ENCODE data around the gene NUS1. TPM values are rescaled to one million over a fixed set of nuclear protein-coding genes. Genes with fewer than 3 reads are reported as not detected.
"Not testable (repeated sequence)": the region's sequence is repeated elsewhere in the genome, so short reads cannot be mapped to it uniquely, and the experiment has no call there.

Gene NUS1
- polyA plus RNA-seq, 1 donor = 34.1 TPM

- Histone ChIP-seq H3K27me3 (ENCODE audit: control insufficient read depth, insufficient read depth, low read length) (no peaks in the 10 kb centered on the region), H3K27ac (ENCODE audit: low read length) (no peak overlapping the region), H3K4me3 (ENCODE audit: low read length) (no peak overlapping the region), H3K4me1 (ENCODE audit: control insufficient read depth, insufficient read depth, low read length) (no peaks in the 10 kb centered on the region), H3K9me3 (ENCODE audit: control insufficient read depth, low read depth, low read length) (no peaks in the 10 kb centered on the region), H3K36me3 (ENCODE audit: control insufficient read depth, insufficient read depth, low read length) (peaks cover 30% of the 10 kb centered on the region)
- no CpG with 5 or more reads among the region's 3 CpGs for WGBS (ENCODE audit: insufficient coverage, low lambda C conversion rate)
- no peak for DNase-seq
These were observed 31.2 kb downstream of the NUS1 start for GRCh38 chr6:117706504-117706903.

- not testable (repeated sequence) for H3K9me3 ChIP-seq (ENCODE audit: control insufficient read depth, low read depth, low read length); H3K27me3 ChIP-seq (ENCODE audit: control insufficient read depth, insufficient read depth, low read length); H3K27ac ChIP-seq (ENCODE audit: low read length); H3K4me3 ChIP-seq (ENCODE audit: low read length); H3K4me1 ChIP-seq (ENCODE audit: control insufficient read depth, insufficient read depth, low read length); DNase-seq
- peaks cover 31% of the 10 kb centered on the region for H3K36me3 ChIP-seq (ENCODE audit: control insufficient read depth, insufficient read depth, low read length)
- no CpG with 5 or more reads among the region's 7 CpGs for WGBS (ENCODE audit: insufficient coverage, low lambda C conversion rate)
These were observed 31.8 kb downstream of the NUS1 start for GRCh38 chr6:117706936-117707509.

- DNase-seq = no peak
- Histone ChIP-seq H3K27me3 (ENCODE audit: control insufficient read depth, insufficient read depth, low read length) (no peaks in the 10 kb centered on the region), H3K4me1 (ENCODE audit: control insufficient read depth, insufficient read depth, low read length) (no peaks in the 10 kb centered on the region), H3K4me3 (ENCODE audit: low read length) (no peak overlapping the region), H3K36me3 (ENCODE audit: control insufficient read depth, insufficient read depth, low read length) (peaks cover 8% of the 10 kb centered on the region), H3K27ac (ENCODE audit: low read length) (no peak overlapping the region), H3K9me3 (ENCODE audit: control insufficient read depth, low read depth, low read length) (no peaks in the 10 kb centered on the region)
These were observed 36.1 kb downstream of the NUS1 start for GRCh38 chr6:117711369-117711768.

GRCh38 chr6:117718895-117719294, 43.6 kb downstream of the NUS1 start:
- Histone ChIP-seq H3K27ac (ENCODE audit: low read length) (no peak overlapping the region), H3K27me3 (ENCODE audit: control insufficient read depth, insufficient read depth, low read length) (no peaks in the 10 kb centered on the region), H3K36me3 (ENCODE audit: control insufficient read depth, insufficient read depth, low read length) (no peaks in the 10 kb centered on the region), H3K9me3 (ENCODE audit: control insufficient read depth, low read depth, low read length) (peaks cover 9% of the 10 kb centered on the region), H3K4me1 (ENCODE audit: control insufficient read depth, insufficient read depth, low read length) (no peaks in the 10 kb centered on the region), H3K4me3 (ENCODE audit: low read length) (no peak overlapping the region)
- DNase-seq = no peak

GRCh38 chr6:117721520-117721919, 46.3 kb downstream of the NUS1 start:
- H3K4me1 ChIP-seq (ENCODE audit: control insufficient read depth, insufficient read depth, low read length); H3K9me3 ChIP-seq (ENCODE audit: control insufficient read depth, low read depth, low read length); H3K36me3 ChIP-seq (ENCODE audit: control insufficient read depth, insufficient read depth, low read length); H3K27ac ChIP-seq (ENCODE audit: low read length); H3K4me3 ChIP-seq (ENCODE audit: low read length); H3K27me3 ChIP-seq (ENCODE audit: control insufficient read depth, insufficient read depth, low read length); DNase-seq: not testable (repeated sequence)
- WGBS (ENCODE audit: insufficient coverage, low lambda C conversion rate) = no CpG with 5 or more reads among the region's 12 CpGs

GRCh38 chr6:117728626-117729025, 53.4 kb downstream of the NUS1 start:
- no peaks in the 10 kb centered on the region for H3K4me1 ChIP-seq (ENCODE audit: control insufficient read depth, insufficient read depth, low read length)
- no peaks in the 10 kb centered on the region for H3K9me3 ChIP-seq (ENCODE audit: control insufficient read depth, low read depth, low read length)
- no peaks in the 10 kb centered on the region for H3K36me3 ChIP-seq (ENCODE audit: control insufficient read depth, insufficient read depth, low read length)
- H3K27ac ChIP-seq (ENCODE audit: low read length) = no peak overlapping the region
- H3K27me3 ChIP-seq (ENCODE audit: control insufficient read depth, insufficient read depth, low read length) = no peaks in the 10 kb centered on the region
- H3K4me3 ChIP-seq (ENCODE audit: low read length) = no peak overlapping the region
- WGBS (ENCODE audit: insufficient coverage, low lambda C conversion rate) = no CpG with 5 or more reads among the region's 1 CpG
- DNase-seq = no peak

- WGBS (ENCODE audit: insufficient coverage, low lambda C conversion rate) = no CpG with 5 or more reads among the region's 1 CpG
- H3K27me3 ChIP-seq (ENCODE audit: control insufficient read depth, insufficient read depth, low read length) = no peaks in the 10 kb centered on the region
- H3K27ac ChIP-seq (ENCODE audit: low read length) = no peak overlapping the region
- no peaks in the 10 kb centered on the region for H3K36me3 ChIP-seq (ENCODE audit: control insufficient read depth, insufficient read depth, low read length)
- H3K4me1 ChIP-seq (ENCODE audit: control insufficient read depth, insufficient read depth, low read length) = no peaks in the 10 kb centered on the region
- DNase-seq = no peak
- H3K4me3 ChIP-seq (ENCODE audit: low read length) = no peak overlapping the region
- no peaks in the 10 kb centered on the region for H3K9me3 ChIP-seq (ENCODE audit: control insufficient read depth, low read depth, low read length)
These were observed 54.3 kb downstream of the NUS1 start for GRCh38 chr6:117729613-117730012.

- no peaks in the 10 kb centered on the region for H3K4me1 ChIP-seq (ENCODE audit: control insufficient read depth, insufficient read depth, low read length)
- no peaks in the 10 kb centered on the region for H3K9me3 ChIP-seq (ENCODE audit: control insufficient read depth, low read depth, low read length)
- H3K4me3 ChIP-seq (ENCODE audit: low read length) = no peak overlapping the region
- DNase-seq = no peak
- H3K27ac ChIP-seq (ENCODE audit: low read length) = no peak overlapping the region
- no peaks in the 10 kb centered on the region for H3K36me3 ChIP-seq (ENCODE audit: control insufficient read depth, insufficient read depth, low read length)
- WGBS (ENCODE audit: insufficient coverage, low lambda C conversion rate) = no CpG with 5 or more reads among the region's 1 CpG
- no peaks in the 10 kb centered on the region for H3K27me3 ChIP-seq (ENCODE audit: control insufficient read depth, insufficient read depth, low read length)
These were observed 58.1 kb downstream of the NUS1 start for GRCh38 chr6:117733341-117733740.

- Histone ChIP-seq H3K4me3 (ENCODE audit: low read length) (no peak overlapping the region), H3K4me1 (ENCODE audit: control insufficient read depth, insufficient read depth, low read length) (no peaks in the 10 kb centered on the region), H3K27ac (ENCODE audit: low read length) (no peak overlapping the region), H3K36me3 (ENCODE audit: control insufficient read depth, insufficient read depth, low read length) (no peaks in the 10 kb centered on the region), H3K27me3 (ENCODE audit: control insufficient read depth, insufficient read depth, low read length) (no peaks in the 10 kb centered on the region), H3K9me3 (ENCODE audit: control insufficient read depth, low read depth, low read length) (no peaks in the 10 kb centered on the region)
- WGBS (ENCODE audit: insufficient coverage, low lambda C conversion rate) = no CpG with 5 or more reads among the region's 4 CpGs
- no peak for DNase-seq
These were observed 64.6 kb downstream of the NUS1 start for GRCh38 chr6:117739869-117740268.

GRCh38 chr6:117740605-117741004, 65.3 kb downstream of the NUS1 start:
- H3K4me1 ChIP-seq (ENCODE audit: control insufficient read depth, insufficient read depth, low read length) = no peaks in the 10 kb centered on the region

GRCh38 chr6:117750675-117751074, 75.4 kb downstream of the NUS1 start:
- not testable (repeated sequence) for H3K4me3 ChIP-seq (ENCODE audit: low read length); H3K36me3 ChIP-seq (ENCODE audit: control insufficient read depth, insufficient read depth, low read length); H3K4me1 ChIP-seq (ENCODE audit: control insufficient read depth, insufficient read depth, low read length); H3K27me3 ChIP-seq (ENCODE audit: control insufficient read depth, insufficient read depth, low read length); DNase-seq; H3K27ac ChIP-seq (ENCODE audit: low read length); H3K9me3 ChIP-seq (ENCODE audit: control insufficient read depth, low read depth, low read length)
- no CpG with 5 or more reads among the region's 25 CpGs for WGBS (ENCODE audit: insufficient coverage, low lambda C conversion rate)

More at GRCh38 chr6:117740605-117741004, 65.3 kb downstream of the NUS1 start:
- WGBS (ENCODE audit: insufficient coverage, low lambda C conversion rate) = no CpG with 5 or more reads among the region's 2 CpGs
- H3K27ac ChIP-seq (ENCODE audit: low read length) = no peak overlapping the region
- no peaks in the 10 kb centered on the region for H3K36me3 ChIP-seq (ENCODE audit: control insufficient read depth, insufficient read depth, low read length)
- no peak overlapping the region for H3K4me3 ChIP-seq (ENCODE audit: low read length)
- H3K9me3 ChIP-seq (ENCODE audit: control insufficient read depth, low read depth, low read length) = no peaks in the 10 kb centered on the region
- no peak for DNase-seq
- no peaks in the 10 kb centered on the region for H3K27me3 ChIP-seq (ENCODE audit: control insufficient read depth, insufficient read depth, low read length)

All from large intestine (tissue), 3 donors.